IMR-90 (cell line): ENCODE data around the gene HEATR5A. TPM values are rescaled to one million over a fixed set of nuclear protein-coding genes. Genes with fewer than 3 reads are reported as not detected.

ENCODE experiments used
- ATAC-seq: fragments of 200-7000 bp; cut with Tn5 transposase; 2 replicates; pipeline ENCODE4 v1.9.1; 2020; ENCODE audit warnings: low read depth, mild to moderate bottlenecking, moderate library complexity
- BruUV-seq: library from RNA; stranded (reverse); fragments of 400-500 nt; replicated peaks from 2 replicates; lab custom pipeline; 2021; lab: Mats Ljungman, UMichigan
- CTCF ChIA-PET: fragments of 300-600 bp; formaldehyde crosslinking; extraction: SDS; loops from one replicate; lab custom pipeline; 2021; ENCODE audit warnings: antibody characterized with exemption; lab: Yijun Ruan, JAX
- POLR2A ChIA-PET: fragments of 300-600 bp; sonication (Branson Sonifier 250); formaldehyde crosslinking; loops from one replicate; lab custom pipeline; 2022; ENCODE audit warnings: antibody characterized with exemption; ENCODE audit not compliant: unreplicated experiment; lab: Charles Lee
- DNase-seq: peaks from one replicate; pipeline ENCODE4 v3.0.0; 2013
- H2AFZ ChIP-seq: replicated peaks from 2 replicates; pipeline ENCODE3; 2013; ENCODE audit warnings: low read length, mild to moderate bottlenecking; ENCODE audit not compliant: poor library complexity
- H2AK5ac ChIP-seq: 2 replicates; pipeline ENCODE4 v1.6.1; 2013; ENCODE audit warnings: low read depth, low read length, inconsistent platforms
- H2AK9ac ChIP-seq: replicated peaks from 2 replicates; pipeline ENCODE3; 2013; ENCODE audit warnings: mild to moderate bottlenecking, low read depth, low read length, moderate library complexity; ENCODE audit not compliant: poor library complexity
- H2BK120ac ChIP-seq: 2 replicates; pipeline ENCODE4 v1.6.1; 2013; ENCODE audit warnings: low read depth, low read length, inconsistent platforms
- H2BK15ac ChIP-seq: 3 replicates; pipeline ENCODE4 v1.6.1; 2013; ENCODE audit warnings: low read depth, low read length, inconsistent platforms
- H2BK20ac ChIP-seq: 2 replicates; pipeline ENCODE4 v1.6.1; 2013; ENCODE audit warnings: low read depth, mild to moderate bottlenecking, inconsistent platforms, low read length, moderate library complexity
- H2BK5ac ChIP-seq: 2 replicates; pipeline ENCODE4 v1.6.1; 2013; ENCODE audit warnings: mild to moderate bottlenecking, low read depth, low read length, inconsistent platforms; ENCODE audit not compliant: poor library complexity, severe bottlenecking
- H3K14ac ChIP-seq: replicated peaks from 2 replicates; pipeline ENCODE4 v1.6.1; 2013; ENCODE audit warnings: low read depth, low read length, inconsistent platforms
- H3K18ac ChIP-seq: 2 replicates; pipeline ENCODE4 v1.6.1; 2013; ENCODE audit warnings: low read depth, low read length, control low read depth
- H3K23ac ChIP-seq: 2 replicates; pipeline ENCODE4 v1.6.1; 2013; ENCODE audit warnings: low read depth, low read length, inconsistent platforms
- H3K27ac ChIP-seq: 2 replicates; pipeline ENCODE4 v1.5.1; 2013; ENCODE audit warnings: mild to moderate bottlenecking, control low read depth, low read length; ENCODE audit not compliant: insufficient read depth
- H3K27me3 ChIP-seq: 2 replicates; pipeline ENCODE4 v1.6.1; 2013; ENCODE audit warnings: low read length; ENCODE audit not compliant: control insufficient read depth, insufficient read depth
- H3K36me3 ChIP-seq: 2 replicates; pipeline ENCODE4 v1.6.1; 2013; ENCODE audit warnings: low read length, mixed read lengths; ENCODE audit not compliant: control insufficient read depth, insufficient read depth
- H3K4ac ChIP-seq: 2 replicates; pipeline ENCODE4 v1.6.1; 2013; ENCODE audit warnings: low read depth, low read length, inconsistent platforms
- H3K4me1 ChIP-seq: 2 replicates; pipeline ENCODE4 v1.6.1; 2013; ENCODE audit warnings: low read length, mixed read lengths; ENCODE audit not compliant: control insufficient read depth, insufficient read depth
- H3K4me2 ChIP-seq: 2 replicates; pipeline ENCODE4 v1.6.1; 2013; ENCODE audit warnings: low read depth, mild to moderate bottlenecking, control low read depth, low read length, moderate library complexity
- H3K4me3 ChIP-seq: 2 replicates; pipeline ENCODE4 v1.5.1; 2013; ENCODE audit warnings: low read depth, mild to moderate bottlenecking, control low read depth, low read length, moderate library complexity; ENCODE audit not compliant: insufficient read depth
- H3K56ac ChIP-seq: 2 replicates; pipeline ENCODE4 v1.6.1; 2013; ENCODE audit warnings: low read length, inconsistent platforms; ENCODE audit not compliant: insufficient read depth; ENCODE audit errors: extremely low read depth
- H3K79me1 ChIP-seq, 2 experiments: 2 replicates each; pipeline ENCODE4 v1.6.1; 2013; ENCODE audit warnings: low read length in 2 of 2, inconsistent platforms in 1 of 2, low read depth in 1 of 2
- H3K9ac ChIP-seq: 2 replicates; pipeline ENCODE4 v1.6.1; 2013; ENCODE audit warnings: low read depth, low read length, control low read depth
- H3K9me1 ChIP-seq: 2 replicates; pipeline ENCODE4 v1.6.1; 2013; ENCODE audit warnings: low read length, inconsistent platforms; ENCODE audit not compliant: insufficient read depth
- H3K9me3 ChIP-seq: 2 replicates; pipeline ENCODE4 v1.6.1; 2013; ENCODE audit warnings: low read length; ENCODE audit not compliant: control insufficient read depth, insufficient read depth
- H4K20me1 ChIP-seq: 2 replicates; pipeline ENCODE4 v1.6.1; 2013; ENCODE audit warnings: low read length, inconsistent platforms; ENCODE audit not compliant: insufficient read depth
- H4K5ac ChIP-seq: 2 replicates; pipeline ENCODE4 v1.6.1; 2013; ENCODE audit warnings: mild to moderate bottlenecking, low read depth, low read length, control low read depth
- H4K8ac ChIP-seq, 2 experiments: 2 replicates each; pipeline ENCODE4 v1.6.1; 2013; ENCODE audit warnings: low read depth in 2 of 2, low read length in 2 of 2, control low read depth in 1 of 2, inconsistent platforms in 1 of 2
- H4K91ac ChIP-seq: 2 replicates; pipeline ENCODE4 v1.6.1; 2013; ENCODE audit warnings: low read depth, low read length, inconsistent platforms; ENCODE audit not compliant: insufficient read depth
- BHLHE40 ChIP-seq: fragments of 150-350 bp; IDR thresholded peaks from 2 replicates; pipeline ENCODE4 v1.6.1; 2016; ENCODE audit warnings: mild to moderate bottlenecking, low read depth, low read length
- ELK1 ChIP-seq: fragments of 150-350 bp; IDR thresholded peaks from 2 replicates; pipeline ENCODE4 v1.6.1; 2016; ENCODE audit warnings: low read depth, mild to moderate bottlenecking, low read length, moderate library complexity, borderline replicate concordance
- MXI1 ChIP-seq: IDR thresholded peaks from 2 replicates; pipeline ENCODE4 v1.6.1; 2012; ENCODE audit warnings: low read depth, mild to moderate bottlenecking, low read length, moderate library complexity, borderline replicate concordance
- NFE2L2 ChIP-seq: fragments of 150-350 bp; IDR thresholded peaks from 2 replicates; pipeline ENCODE4 v1.6.1; 2016; ENCODE audit warnings: low read depth, mild to moderate bottlenecking, low read length
- POLR2A ChIP-seq: IDR thresholded peaks from 2 replicates; pipeline ENCODE4 v1.6.1; 2012; ENCODE audit warnings: mild to moderate bottlenecking, low read depth, low read length
- RCOR1 ChIP-seq: IDR thresholded peaks from 2 replicates; pipeline ENCODE4 v1.6.1; 2012; ENCODE audit warnings: mild to moderate bottlenecking, low read length, improper control_type of control experiment; ENCODE audit not compliant: insufficient replicate concordance
- RFX5 ChIP-seq: IDR thresholded peaks from 2 replicates; pipeline ENCODE4 v1.8.0; 2012; ENCODE audit warnings: low read depth, mild to moderate bottlenecking, low read length, moderate library complexity
- SMC3 ChIP-seq: fragments of 150-350 bp; IDR thresholded peaks from 2 replicates; pipeline ENCODE4 v1.6.1; 2016; ENCODE audit warnings: low read depth, mild to moderate bottlenecking, antibody characterized with exemption, low read length, moderate library complexity
- dilution Hi-C: fragments of 300-500 bp; cut with HindIII; formaldehyde crosslinking; loops from one replicate; pipeline ENCODE4 v1.14.3; 2018; ENCODE audit warnings: low sequenced_read_pairs; ENCODE audit not compliant: unreplicated experiment
- in situ Hi-C: fragments of 300-500 bp; cut with MboI; formaldehyde crosslinking; loops from 3 replicates; pipeline ENCODE4 v1.14.3; 2019; ENCODE audit warnings: low sequenced_read_pairs, inconsistent platforms, mixed read lengths
- intact Hi-C: fragments of 100-400 bp; cut with micrococcal nuclease; formaldehyde crosslinking; loops from 2 replicates; pipeline ENCODE4 v1.10.0; 2022
- polyA plus RNA-seq, 3 experiments: library from polyadenylated mRNA; depleted of rRNA; stranded (reverse); fragments of >200 nt; gene quantifications; 2 replicates each; pipeline ENCODE4 v1.2.3, GENCODE V29; 2012; ENCODE audit warnings: low replicate concordance in 1 of 3
- total RNA-seq: library from RNA; depleted of rRNA; stranded (reverse); fragments of >200 nt; gene quantifications from 2 replicates; pipeline ENCODE4 v1.2.3, GENCODE V29; 2012

HEATR5A gene
- total and polyA plus RNA-seq, 2 of the 4 experiments (the other 2 are of a cell fraction), result 14.0 to 48.9 TPM

GRCh38 chr14:31275731-31276130, 144.6 kb downstream of the HEATR5A start:
- no peak overlapping the region for H3K27ac ChIP-seq
- H2AK9ac ChIP-seq, result no peak overlapping the region
- H2BK120ac ChIP-seq, result no peak overlapping the region
- no peaks in the 10 kb centered on the region for H3K4me1 ChIP-seq
- no peak overlapping the region for H3K4ac ChIP-seq
- in situ Hi-C loops, result no loop called here
- no peak overlapping the region for H3K56ac ChIP-seq
- no peak overlapping the region for H2BK15ac ChIP-seq
- H3K14ac ChIP-seq, result no peak overlapping the region
- no peak overlapping the region for H3K18ac ChIP-seq
- POLR2A ChIA-PET, result no interaction called here
- H3K9ac ChIP-seq, result no peak overlapping the region
- BruUV-seq, result no TSS peak
- H3K9me3 ChIP-seq, result peaks cover 8% of the 10 kb centered on the region
- H3K4me2 ChIP-seq, result no peak overlapping the region
- no peak overlapping the region for H3K4me3 ChIP-seq
- no peak overlapping the region for H3K23ac ChIP-seq
- H4K91ac ChIP-seq, result no peak overlapping the region
- no peak overlapping the region for H2BK20ac ChIP-seq
- no peaks in the 10 kb centered on the region for H3K9me1 ChIP-seq
- intact Hi-C loops, result no loop called here
- CTCF ChIA-PET, result no interaction called here
- H4K20me1 ChIP-seq, result no peaks in the 10 kb centered on the region
- H4K8ac ChIP-seq, result no peak overlapping the region
- H3K27me3 ChIP-seq, result no peaks in the 10 kb centered on the region
- DNase-seq, result no peak
- no peaks in the 10 kb centered on the region for H3K36me3 ChIP-seq
- H2AK5ac ChIP-seq, result no peak overlapping the region
- no peak overlapping the region for H2AFZ ChIP-seq
- dilution Hi-C loops, result no loop called here
- TF ChIP-seq RFX5 (no peak), MXI1 (no peak), SMC3 (no peak), NFE2L2 (no peak), RCOR1 (no peak), POLR2A (no peak), ELK1 (no peak), BHLHE40 (no peak)
- H2BK5ac ChIP-seq, result no peak overlapping the region
- no peaks in the 10 kb centered on the region for H3K79me1 ChIP-seq
- ATAC-seq, result no peak
- no peak overlapping the region for H4K5ac ChIP-seq
